Esophagus (tissue), 2 donors: Measurements from ENCODE around the gene PCDHGC3. TPM values are rescaled to one million over a fixed set of nuclear protein-coding genes. Genes with fewer than 3 reads are reported as not detected.
A peak's percentile ranks its signal among the peaks of the same experiment; 100 is the strongest.

ENCODE experiments used
- H3K27ac ChIP-seq, 2 donors: one replicate each; pipeline ENCODE4 v1.5.1; 2013; ENCODE audit warnings: low read depth in 2 of 2, mild to moderate bottlenecking in 2 of 2, inconsistent platforms in 1 of 2, low read length in 1 of 2, moderate library complexity in 1 of 2
- H3K27me3 ChIP-seq, 2 donors: one replicate each; pipeline ENCODE4 v1.6.1; 2013; ENCODE audit warnings: low read length in 2 of 2, control low read depth in 1 of 2, mild to moderate bottlenecking in 1 of 2; ENCODE audit not compliant: insufficient read depth in 2 of 2, control insufficient read depth in 1 of 2
- H3K36me3 ChIP-seq, 2 donors: one replicate each; pipeline ENCODE4 v1.6.1; 2013; ENCODE audit warnings: low read length in 1 of 2; ENCODE audit not compliant: control insufficient read depth in 2 of 2, insufficient read depth in 2 of 2
- H3K4me1 ChIP-seq, 2 donors: one replicate each; pipeline ENCODE4 v1.6.1; 2013; ENCODE audit warnings: low read length in 1 of 2; ENCODE audit not compliant: control insufficient read depth in 2 of 2, insufficient read depth in 2 of 2
- H3K4me3 ChIP-seq, 2 donors: one replicate each; pipeline ENCODE4 v1.5.1; 2013; ENCODE audit warnings: low read length in 2 of 2, mild to moderate bottlenecking in 2 of 2, low read depth in 1 of 2, moderate library complexity in 1 of 2
- H3K9me3 ChIP-seq, 2 donors: one replicate each; pipeline ENCODE4 v1.6.1; 2013; ENCODE audit warnings: mild to moderate bottlenecking in 2 of 2, low read depth in 1 of 2, low read length in 1 of 2, moderate library complexity in 1 of 2; ENCODE audit not compliant: control insufficient read depth in 2 of 2, insufficient read depth in 1 of 2
- WGBS, 2 donors: extraction: QIAGEN DNeasy Blood & Tissue Kit; methylation state at CpG; one replicate each; pipeline ENCODE4 v1.1.7; 2013; 5-methylcytosine and 5-hydroxymethylcytosine counted together
- polyA plus RNA-seq, 2 donors: library from polyadenylated mRNA; stranded (reverse); fragments of 200-250 nt; gene quantifications; one replicate each; pipeline ENCODE4 v1.2.3, GENCODE V29; 2013
- donor health status: healthy with polysubstance abuse.
- donor health status: Bipolar disorder and iron deficiency.

PCDHGC3 gene
- polyA plus RNA-seq, 2 donors = 25.8 to 32.1 TPM

DNA sequence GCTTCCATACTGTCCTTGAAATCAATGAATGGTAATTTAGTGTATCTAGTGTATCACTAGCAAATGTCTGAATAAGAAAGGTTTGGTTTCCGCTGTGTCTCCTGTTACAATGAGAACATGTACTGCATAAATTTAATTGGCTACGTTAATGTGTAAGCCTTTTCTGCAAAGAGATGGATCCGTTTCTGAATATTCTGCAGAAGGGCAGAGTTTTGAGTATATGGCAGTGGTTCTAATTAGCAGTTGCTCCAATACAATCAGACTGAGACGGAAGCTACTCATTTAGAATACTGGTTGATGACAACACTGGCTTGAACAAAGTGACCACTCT lies 8.5 kb downstream of the PCDHGC3 start:
- 19 to 21% methylated on average over 4 of the region's 4 CpGs for WGBS, 2 donors
- H3K4me3 ChIP-seq = peak overlapping the region in 1 of 2 donors; percentile 40
- peaks cover 0 to 2% of the 10 kb centered on the region in 2 donors for H3K9me3 ChIP-seq
- peaks cover 2 to 5% of the 10 kb centered on the region in 2 donors for H3K4me1 ChIP-seq
- H3K36me3 ChIP-seq = peaks cover 0 to 7% of the 10 kb centered on the region in 2 donors
- no peaks in the 10 kb centered on the region for H3K27me3 ChIP-seq
- no peak overlapping the region for H3K27ac ChIP-seq

DNA sequence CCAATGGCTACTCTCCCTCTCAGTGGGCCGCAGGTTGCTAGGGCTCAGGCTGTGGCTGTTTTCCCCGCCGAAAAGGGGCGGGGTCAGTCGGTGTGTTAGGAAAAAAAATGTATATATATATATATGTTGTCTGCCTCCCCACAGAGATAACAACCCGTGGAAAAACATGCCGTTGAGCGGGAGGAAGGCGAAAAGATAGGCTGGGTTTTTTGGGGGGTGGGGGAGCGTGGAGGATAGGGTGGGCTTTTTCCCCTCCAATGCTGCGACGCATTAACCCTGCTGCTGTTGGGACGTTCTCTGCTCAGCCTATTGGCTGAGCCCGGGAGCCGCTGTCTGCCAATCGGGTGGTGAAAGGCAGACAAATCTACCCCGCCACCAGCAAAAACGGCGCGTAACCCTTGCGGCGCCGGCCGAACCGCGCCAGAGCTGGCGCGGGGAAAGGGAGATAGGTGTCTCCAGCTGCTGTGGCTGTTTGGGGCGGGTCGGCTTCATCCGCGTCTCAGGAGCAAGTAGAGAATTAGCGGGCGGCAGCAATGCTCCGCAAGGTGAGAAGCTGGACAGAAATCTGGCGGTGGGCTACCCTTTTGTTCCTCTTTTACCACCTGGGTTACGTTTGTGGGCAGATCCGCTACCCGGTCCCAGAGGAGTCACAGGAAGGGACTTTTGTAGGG lies 9.0 kb downstream of the PCDHGC3 start, which contains the start of gene PCDHGC4:
Gene PCDHGC4 (plus strand): TSS at position 390 of the 671 bp plus-strand sequence. CDS start 144 bp downstream, at position 534.
- Histone ChIP-seq H3K4me3 (peak within 1 kb of the TSS; percentile 40), H3K27me3 (no peaks in the 10 kb centered on the region), H3K36me3 (peaks cover 0 to 7% of the 10 kb centered on the region in 2 donors), H3K4me1 (peaks cover 2 to 5% of the 10 kb centered on the region in 2 donors), H3K9me3 (peaks cover 0 to 2% of the 10 kb centered on the region in 2 donors), H3K27ac (no peak within 1 kb of the TSS)
- 7 to 8% methylated on average over 39 of the region's 39 CpGs for WGBS, 2 donors

DNA sequence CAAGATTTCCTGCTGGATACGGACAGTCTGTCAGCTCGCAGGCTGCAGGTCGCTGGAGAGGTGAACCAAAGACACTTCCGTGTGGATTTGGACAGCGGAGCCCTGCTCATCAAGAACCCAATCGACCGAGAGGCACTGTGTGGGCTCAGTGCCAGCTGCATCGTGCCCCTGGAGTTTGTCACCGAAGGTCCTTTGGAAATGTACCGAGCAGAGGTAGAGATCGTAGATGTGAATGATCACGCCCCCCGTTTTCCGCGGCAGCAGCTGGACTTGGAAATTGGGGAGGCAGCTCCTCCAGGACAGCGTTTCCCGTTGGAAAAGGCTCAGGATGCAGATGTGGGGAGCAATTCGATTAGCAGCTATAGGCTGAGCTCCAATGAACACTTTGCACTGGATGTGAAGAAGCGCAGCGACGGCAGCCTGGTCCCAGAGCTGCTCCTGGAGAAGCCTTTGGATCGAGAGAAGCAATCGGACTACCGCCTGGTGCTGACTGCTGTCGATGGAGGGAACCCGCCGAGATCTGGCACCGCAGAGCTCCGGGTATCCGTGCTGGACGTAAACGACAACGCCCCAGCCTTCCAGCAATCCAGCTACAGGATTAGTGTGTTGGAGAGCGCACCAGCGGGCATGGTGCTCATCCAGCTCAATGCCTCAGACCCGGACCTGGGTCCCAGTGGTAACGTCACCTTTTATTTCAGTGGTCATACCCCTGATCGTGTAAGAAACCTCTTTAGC lies 9.7 kb downstream of the PCDHGC3 start:
- Histone ChIP-seq H3K27me3 (no peaks in the 10 kb centered on the region), H3K27ac (no peak overlapping the region), H3K4me1 (peaks cover 2 to 5% of the 10 kb centered on the region in 2 donors), H3K36me3 (peaks cover 0 to 11% of the 10 kb centered on the region in 2 donors), H3K4me3 (peak overlapping the region; percentile 40), H3K9me3 (peaks cover 0 to 2% of the 10 kb centered on the region in 2 donors)
- 53 to 56% methylated on average over 38 of the region's 38 CpGs for WGBS, 2 donors

DNA sequence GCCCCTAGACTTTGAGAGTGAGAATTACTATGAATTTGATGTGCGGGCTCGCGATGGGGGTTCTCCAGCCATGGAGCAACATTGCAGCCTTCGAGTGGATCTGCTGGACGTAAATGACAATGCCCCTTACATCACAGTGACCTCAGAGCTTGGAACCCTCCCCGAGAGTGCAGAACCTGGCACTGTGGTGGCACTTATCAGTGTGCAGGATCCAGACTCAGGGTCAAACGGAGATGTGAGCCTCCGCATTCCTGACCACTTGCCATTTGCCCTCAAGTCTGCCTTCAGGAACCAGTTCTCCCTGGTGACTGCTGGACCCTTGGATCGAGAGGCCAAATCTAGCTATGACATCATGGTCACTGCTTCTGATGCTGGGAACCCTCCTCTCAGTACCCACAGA lies 10.3 kb downstream of the PCDHGC3 start:
- WGBS, 2 donors = 89 to 92% methylated on average over 9 of the region's 9 CpGs
- H3K36me3 ChIP-seq = peaks cover 0 to 15% of the 10 kb centered on the region in 2 donors
- H3K4me1 ChIP-seq = peaks cover 2 to 5% of the 10 kb centered on the region in 2 donors
- peaks cover 0 to 2% of the 10 kb centered on the region in 2 donors for H3K9me3 ChIP-seq
- H3K27me3 ChIP-seq = no peaks in the 10 kb centered on the region
- H3K4me3 ChIP-seq = no peak overlapping the region
- H3K27ac ChIP-seq = no peak overlapping the region

DNA sequence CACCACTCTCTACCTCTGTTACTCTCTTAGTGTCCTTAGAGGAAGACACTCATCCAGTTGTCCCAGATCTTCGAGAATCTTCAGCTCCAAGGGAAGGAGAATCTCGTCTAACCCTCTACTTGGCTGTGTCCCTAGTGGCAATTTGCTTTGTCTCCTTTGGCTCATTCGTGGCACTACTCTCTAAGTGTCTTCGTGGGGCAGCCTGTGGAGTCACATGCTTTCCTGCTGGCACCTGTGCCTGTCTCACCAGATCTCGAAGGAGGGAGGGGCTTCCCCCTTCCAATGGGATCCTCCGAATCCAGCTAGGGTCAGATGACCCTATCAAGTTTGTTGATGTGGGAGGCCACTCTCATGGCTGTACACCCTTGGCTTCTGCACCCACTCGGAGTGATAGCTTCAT lies 11.4 kb downstream of the PCDHGC3 start:
- H3K9me3 ChIP-seq = peaks cover 0 to 2% of the 10 kb centered on the region in 2 donors
- peaks cover 2 to 5% of the 10 kb centered on the region in 2 donors for H3K4me1 ChIP-seq
- H3K36me3 ChIP-seq = peaks cover 0 to 18% of the 10 kb centered on the region in 2 donors
- 89% methylated on average over 7 of the region's 7 CpGs for WGBS, 2 donors
- no peak overlapping the region for H3K27ac ChIP-seq
- H3K4me3 ChIP-seq = no peak overlapping the region
- H3K27me3 ChIP-seq = no peaks in the 10 kb centered on the region

DNA sequence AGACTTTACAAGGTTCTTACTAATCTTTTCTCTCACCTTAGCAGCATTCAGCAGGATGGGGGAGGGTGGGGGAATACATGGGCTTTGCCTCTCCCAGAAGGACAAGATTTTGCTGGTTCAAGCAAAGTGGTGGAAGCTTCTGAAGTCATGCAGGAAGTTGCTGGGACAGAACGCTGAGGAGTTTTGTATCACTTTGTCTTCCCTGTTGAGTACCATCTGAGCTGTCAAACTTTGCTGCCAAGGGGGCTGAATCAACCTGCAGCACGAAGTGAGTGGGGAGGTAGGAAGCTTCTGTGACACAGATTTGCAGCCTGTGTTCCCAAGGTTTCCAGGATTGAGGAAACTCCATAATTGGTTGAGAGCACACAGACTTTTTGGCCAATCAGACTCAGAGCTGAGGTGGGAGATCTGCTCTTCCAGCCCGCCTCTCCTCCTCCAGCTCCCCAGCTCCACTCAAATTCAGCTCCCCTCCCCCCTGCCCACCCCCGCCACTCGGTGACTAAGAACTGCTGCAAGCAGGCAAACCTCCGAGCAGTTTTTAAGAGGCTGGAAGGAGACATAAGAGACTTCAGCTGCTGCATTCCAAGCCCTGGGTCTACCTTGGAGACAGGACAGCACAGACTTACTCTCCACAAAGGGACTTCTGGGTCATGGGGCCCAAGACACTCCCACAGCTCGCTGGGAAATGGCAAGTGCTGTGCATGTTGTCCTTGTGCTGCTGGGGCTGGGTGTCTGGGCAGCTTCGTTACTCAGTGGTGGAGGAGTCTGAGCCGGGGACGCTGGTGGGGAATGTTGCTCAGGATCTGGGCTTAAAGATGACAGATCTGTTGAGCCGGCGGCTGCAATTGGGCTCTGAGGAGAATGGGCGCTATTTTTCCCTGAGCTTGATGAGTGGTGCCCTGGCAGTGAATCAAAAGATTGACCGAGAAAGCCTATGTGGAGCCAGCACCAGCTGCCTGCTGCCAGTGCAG lies 13.1 kb downstream of the PCDHGC3 start, which contains the start of gene PCDHGC5:
Gene PCDHGC5 (plus strand): TSS at position 491 of the 971 bp plus-strand sequence. CDS start 160 bp downstream, at position 651.
- peaks cover 2 to 5% of the 10 kb centered on the region in 2 donors for H3K4me1 ChIP-seq
- peaks cover 0 to 2% of the 10 kb centered on the region in 2 donors for H3K9me3 ChIP-seq
- H3K27ac ChIP-seq = no peak within 1 kb of the TSS
- H3K4me3 ChIP-seq = no peak within 1 kb of the TSS
- H3K27me3 ChIP-seq = no peaks in the 10 kb centered on the region
- WGBS, 2 donors = 60 to 69% methylated on average over 13 to 14 of the region's 14 CpGs
- H3K36me3 ChIP-seq = peaks cover 0 to 19% of the 10 kb centered on the region in 2 donors

DNA sequence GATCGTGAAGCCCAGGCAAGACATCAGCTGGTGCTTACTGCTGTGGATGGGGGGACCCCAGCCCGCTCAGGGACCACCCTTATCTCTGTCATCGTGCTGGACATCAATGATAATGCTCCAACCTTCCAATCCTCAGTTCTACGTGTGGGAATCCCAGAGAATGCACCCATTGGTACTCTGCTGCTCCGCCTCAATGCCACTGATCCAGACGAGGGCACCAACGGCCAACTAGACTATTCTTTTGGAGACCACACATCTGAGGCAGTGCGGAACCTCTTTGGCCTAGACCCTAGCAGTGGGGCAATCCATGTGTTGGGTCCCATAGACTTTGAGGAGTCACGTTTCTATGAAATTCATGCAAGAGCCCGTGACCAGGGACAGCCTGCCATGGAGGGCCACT lies 14.1 kb downstream of the PCDHGC3 start:
- Histone ChIP-seq H3K4me3 (no peak overlapping the region), H3K36me3 (peaks cover 0 to 20% of the 10 kb centered on the region in 2 donors), H3K9me3 (peaks cover 0 to 2% of the 10 kb centered on the region in 2 donors), H3K27me3 (no peaks in the 10 kb centered on the region), H3K4me1 (peaks cover under 1 to 2% of the 10 kb centered on the region in 2 donors), H3K27ac (no peak overlapping the region)
- WGBS, 2 donors = 87 to 91% methylated on average over 10 of the region's 10 CpGs

DNA sequence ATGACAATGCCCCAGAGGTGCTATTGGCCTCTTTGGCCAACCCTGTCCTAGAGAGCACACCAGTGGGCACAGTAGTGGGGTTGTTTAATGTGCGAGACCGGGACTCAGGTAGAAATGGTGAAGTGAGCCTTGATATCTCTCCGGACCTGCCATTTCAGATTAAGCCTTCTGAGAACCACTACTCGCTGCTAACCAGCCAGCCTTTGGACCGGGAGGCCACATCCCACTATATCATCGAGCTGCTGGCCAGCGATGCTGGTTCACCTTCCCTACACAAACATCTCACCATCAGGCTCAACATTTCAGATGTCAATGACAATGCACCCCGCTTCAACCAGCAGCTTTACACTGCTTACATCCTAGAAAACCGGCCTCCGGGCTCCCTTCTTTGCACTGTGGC lies 14.5 kb downstream of the PCDHGC3 start:
- H3K36me3 ChIP-seq = peaks cover 0 to 23% of the 10 kb centered on the region in 2 donors
- peaks cover 0 to 5% of the 10 kb centered on the region in 2 donors for H3K4me1 ChIP-seq

DNA sequence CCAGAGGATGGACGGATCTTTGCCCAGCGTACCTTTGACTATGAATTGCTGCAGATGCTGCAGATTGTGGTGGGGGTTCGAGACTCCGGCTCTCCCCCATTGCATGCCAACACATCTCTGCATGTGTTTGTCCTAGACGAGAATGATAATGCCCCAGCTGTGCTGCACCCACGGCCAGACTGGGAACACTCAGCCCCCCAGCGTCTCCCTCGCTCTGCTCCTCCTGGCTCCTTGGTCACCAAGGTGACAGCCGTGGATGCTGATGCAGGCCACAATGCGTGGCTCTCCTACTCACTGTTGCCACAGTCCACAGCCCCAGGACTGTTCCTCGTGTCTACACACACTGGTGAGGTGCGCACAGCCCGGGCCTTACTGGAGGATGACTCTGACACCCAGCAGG lies 15.0 kb downstream of the PCDHGC3 start:
- WGBS, 2 donors = 90 to 91% methylated on average over 13 of the region's 13 CpGs
- H3K36me3 ChIP-seq = peaks cover 0 to 23% of the 10 kb centered on the region in 2 donors
- H3K4me1 ChIP-seq = peaks cover 0 to 8% of the 10 kb centered on the region in 2 donors

More for the DNA sequence above, 14.5 kb downstream of the PCDHGC3 start:
- no peak overlapping the region for H3K4me3 ChIP-seq
- no peaks in the 10 kb centered on the region for H3K27me3 ChIP-seq
- no peak overlapping the region for H3K27ac ChIP-seq
- peaks cover 0 to 1% of the 10 kb centered on the region in 2 donors for H3K9me3 ChIP-seq
- WGBS, 2 donors = 94% methylated on average over 10 of the region's 10 CpGs

More for the DNA sequence above, 15.0 kb downstream of the PCDHGC3 start:
- Histone ChIP-seq H3K27ac (no peak overlapping the region), H3K27me3 (no peaks in the 10 kb centered on the region), H3K9me3 (no peaks in the 10 kb centered on the region), H3K4me3 (no peak overlapping the region)
